GM19238 (cell line): ENCODE data around the gene RBMS1.

Source experiments
- DNase-seq: peaks from one replicate; pipeline ENCODE4 v3.0.0; 2011; ENCODE audit warnings: low spot score; ENCODE audit not compliant: insufficient read length

RBMS1 gene

DNA sequence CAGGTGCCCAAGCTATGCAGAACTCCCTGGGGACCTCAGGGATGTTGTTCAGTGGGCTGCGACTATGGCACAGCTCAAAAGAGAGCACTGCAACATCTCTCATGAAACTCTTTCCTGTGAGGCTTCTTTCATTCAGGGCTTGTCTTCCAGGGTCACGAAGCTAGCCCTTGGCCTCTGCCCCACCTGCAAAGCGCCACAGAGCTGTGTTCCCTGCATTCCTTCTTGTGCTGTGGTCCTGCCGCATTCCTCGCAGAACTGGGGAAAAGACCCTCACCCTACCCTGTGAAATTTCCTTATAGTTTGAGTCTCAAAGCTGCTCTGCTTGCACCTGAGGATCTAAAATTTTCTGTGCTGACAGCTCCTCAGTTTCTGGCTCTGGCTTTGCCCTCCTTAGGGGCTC is 267.2 kb downstream of the RBMS1 start:
- no peak for DNase-seq

DNA sequence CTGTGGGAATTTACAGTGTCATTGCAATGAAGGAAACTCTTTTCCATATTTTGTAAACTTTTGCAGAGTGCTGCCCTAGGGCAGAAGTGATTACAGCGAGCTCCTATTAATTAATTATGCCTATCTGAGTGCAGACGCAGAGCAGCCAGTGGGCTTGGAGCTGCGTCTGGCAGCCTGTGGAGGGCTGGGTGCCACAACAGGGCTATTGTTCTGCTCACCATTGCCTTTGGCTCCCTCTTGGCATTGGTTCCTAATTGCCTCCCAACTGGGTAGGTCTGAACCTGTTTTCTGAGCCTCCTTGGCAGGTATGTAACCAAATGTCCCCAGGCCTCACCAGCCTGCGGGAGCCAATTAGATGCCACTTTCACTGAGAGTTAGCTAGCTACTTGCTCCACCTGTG is 267.9 kb downstream of the RBMS1 start:
- DNase-seq: no peak

DNA sequence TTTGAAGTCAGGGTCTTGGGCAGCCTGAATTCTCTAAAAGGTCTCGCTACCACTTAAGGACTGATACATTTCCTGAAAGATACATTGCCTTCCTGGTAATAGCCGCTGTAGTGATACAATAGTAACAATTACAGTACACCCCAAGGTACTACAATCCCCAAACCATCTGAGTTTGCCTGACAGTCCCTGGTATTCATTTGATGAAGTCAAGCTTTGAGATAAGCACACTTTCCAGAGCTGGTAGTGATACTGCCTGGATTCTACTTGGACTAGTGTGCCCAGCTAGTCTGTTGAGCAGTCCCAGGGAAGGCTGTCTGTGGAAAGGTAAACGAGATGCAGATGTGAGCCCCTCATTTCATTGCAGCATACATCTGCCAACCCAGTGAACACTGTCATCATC is 269.1 kb downstream of the RBMS1 start:
- DNase-seq: no peak

DNA sequence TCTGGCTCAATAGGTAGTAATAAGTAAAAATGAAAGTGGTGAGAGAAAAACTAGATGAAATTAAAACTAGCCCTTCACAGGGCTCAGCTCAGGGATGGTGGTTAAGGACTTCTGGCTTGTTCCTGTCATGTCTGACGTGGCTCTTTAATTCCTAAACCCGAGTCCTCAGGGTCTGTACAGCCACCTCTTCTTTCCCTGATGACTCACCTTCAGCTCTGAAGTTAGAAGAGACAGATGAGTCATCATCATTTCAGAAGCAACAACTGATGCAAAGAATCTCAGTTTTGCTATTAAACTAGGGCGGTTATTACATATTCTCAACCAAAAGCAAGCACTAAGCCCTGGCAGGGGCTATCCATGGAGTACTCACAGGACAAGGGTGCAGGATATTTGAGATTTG is 269.5 kb downstream of the RBMS1 start:
- peak; percentile 59 for DNase-seq

- DNase-seq: no peak
These were observed 270.0 kb downstream of the RBMS1 start for GRCh38 chr2:160223560-160223959.

DNA sequence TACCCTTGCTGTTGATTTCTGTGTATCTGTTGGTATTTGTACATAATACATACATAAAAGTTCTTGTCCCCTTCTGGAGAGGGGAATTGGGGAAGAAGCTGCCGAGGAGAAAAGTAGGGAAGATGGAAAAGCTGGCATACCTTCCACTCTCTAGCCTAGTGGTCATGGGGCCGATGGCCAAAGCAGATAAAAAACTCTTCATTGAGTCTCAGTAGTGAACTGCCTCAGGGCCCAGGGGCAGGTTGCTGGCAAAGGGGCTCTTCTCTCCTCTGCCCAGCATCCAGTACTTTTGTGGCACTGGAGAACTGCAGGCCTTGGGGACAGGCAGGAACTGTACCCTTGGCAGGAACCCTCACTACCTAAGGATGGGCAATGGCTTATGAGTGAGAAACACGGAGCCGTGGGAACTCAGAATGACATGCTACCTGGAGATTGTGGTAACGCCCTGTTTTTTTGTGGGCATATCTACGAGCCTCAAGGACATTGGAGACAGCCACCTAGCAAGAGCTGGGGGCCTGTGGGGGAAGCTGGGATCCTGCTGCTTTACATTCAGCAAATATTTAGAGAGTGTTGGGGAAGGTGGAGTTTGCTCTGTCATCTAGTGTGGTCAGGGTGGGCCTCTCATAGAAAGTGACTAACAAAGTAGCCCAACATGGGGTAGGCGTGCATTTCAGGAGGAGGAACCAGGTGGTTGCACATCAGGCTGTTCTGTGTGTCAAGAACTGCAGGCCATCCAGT is 270.9 kb downstream of the RBMS1 start:
- no peak for DNase-seq
